AML-193 (cell line): Measurements from ENCODE around the gene USP15.
A peak's percentile ranks its signal among the peaks of the same experiment; 100 is the strongest.
"Not testable (repeated sequence)": the region's sequence is repeated elsewhere in the genome, so short reads cannot be mapped to it uniquely, and the experiment has no call there.

Source experiments
- DNase-seq, 2 experiments: peaks; one replicate each; lab custom pipeline; 2025; lab: John Stamatoyannopoulos, UW

USP15 gene

DNA sequence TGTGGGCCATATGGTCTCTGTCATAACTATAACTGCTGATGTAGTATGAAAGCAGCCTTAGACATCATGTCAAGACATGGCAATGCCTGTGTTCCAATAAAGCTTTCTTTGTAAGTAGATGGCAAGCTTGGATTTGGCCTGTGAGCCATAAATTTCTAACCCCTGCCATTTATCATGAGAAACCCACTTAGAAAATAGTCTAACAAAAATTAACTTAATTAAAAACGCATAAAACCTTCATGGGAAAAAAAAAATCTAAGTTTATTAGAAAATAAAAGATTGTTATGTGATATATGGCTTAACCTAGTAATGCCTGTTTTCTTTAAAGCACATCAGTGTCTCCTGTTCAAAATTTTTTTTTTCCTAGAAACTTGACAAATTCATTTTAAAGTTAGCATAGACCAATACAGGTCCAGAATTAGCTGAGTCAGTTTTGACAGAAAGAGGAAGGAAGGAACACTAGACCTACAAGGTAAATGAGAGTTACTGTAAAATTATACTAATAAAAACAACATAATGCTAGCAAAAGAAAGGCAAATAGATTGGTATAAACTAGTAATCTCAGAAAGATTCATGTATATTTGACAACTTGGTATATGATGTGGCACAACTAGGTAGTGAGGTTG lies 68.2 kb downstream of the USP15 start:
- DNase-seq: peak; percentile 11 to 38

DNA sequence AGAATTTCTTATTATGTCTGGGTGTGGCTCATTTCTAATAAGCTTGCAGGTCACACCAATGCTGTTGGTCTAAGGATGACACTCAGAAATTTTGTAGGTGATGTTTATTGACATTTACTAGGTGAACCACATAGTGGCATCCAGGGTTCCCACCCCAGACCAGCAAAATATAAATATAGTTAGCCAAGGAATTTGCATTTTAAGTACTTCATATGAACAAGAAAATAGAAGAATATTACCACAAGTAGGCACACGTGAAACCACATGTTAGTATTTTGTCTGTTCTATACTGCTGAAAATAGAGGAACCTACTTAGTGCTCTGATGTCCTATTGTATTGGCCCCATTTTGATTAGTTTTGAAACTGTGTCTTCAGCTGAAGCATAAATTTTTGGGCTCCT lies 71.1 kb downstream of the USP15 start:
- DNase-seq: no peak

DNA sequence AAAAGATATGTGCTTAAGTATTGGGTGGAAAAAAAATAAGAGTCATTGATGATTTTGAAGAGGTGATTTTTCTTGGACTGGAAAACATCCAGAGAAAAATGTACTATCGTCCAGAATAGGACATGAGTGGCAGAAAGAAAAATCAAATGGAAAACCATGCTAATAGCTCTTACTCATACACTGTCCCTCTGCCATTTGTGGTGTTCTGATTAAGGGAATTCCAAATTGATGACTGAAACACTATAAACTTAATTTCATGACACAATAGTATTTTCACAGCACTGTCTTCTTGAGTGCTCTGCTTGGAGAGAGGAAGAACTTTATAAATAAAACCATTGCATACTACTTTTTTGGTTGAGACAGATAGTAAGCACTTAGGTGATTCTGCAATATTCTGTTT lies 72.4 kb downstream of the USP15 start:
- DNase-seq: no peak

DNA sequence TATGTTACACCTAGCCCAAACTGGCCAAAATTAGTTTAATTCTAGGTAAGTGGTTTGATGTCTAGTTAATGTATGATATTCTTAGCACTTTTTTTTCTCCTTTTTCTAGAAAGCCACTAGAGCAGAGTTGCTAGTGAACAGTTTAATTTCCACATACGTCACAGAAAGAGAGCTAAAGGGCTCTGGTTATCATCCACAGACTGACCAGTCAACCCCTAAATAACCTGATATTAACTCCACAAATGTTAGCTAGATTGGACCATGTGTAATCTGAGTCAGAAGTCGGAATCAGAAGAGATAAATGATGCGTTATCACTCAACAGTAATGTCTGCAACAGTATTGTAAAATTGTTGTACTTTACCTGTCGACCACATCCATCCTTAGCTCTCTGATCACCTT lies 74.9 kb downstream of the USP15 start:
- DNase-seq: no peak

DNA sequence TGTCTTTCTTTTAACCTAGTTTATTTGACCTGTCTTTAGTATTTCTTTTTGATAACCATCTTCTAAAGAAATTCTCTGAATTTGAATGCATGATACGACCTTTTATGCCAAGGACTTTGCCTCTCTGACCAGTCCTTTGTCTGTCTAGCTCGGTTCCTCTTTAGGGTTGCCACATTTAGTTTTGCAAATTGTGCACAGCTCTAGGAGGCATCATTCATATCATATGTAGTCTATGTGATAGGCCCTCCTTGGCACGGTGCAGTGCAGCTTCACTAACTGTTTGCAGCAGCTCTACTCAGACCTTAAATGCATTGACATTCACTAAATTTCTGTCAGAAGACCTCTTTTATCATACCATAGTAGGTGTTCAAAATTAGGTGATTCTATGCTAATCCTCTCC lies 75.6 kb downstream of the USP15 start:
- no peak for DNase-seq

DNA sequence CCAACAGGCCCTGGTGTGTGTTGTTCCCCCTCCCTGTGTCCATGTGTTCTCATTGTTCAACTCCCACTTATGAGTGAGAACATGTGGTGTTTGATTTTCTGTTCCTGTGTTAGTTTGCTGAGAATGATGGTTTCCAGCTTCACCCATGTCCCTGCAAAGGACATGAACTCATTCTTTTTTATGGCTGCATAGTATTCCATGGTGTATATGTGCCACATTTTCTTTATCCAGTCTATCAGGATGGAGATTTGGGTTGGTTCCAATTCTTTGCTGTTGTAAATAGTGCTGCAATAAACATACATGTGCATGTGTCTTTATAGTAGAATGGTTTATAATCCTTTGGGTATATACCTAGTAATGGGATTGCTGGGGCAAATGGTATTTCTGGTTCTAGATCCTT lies 77.4 kb downstream of the USP15 start:
- not testable (repeated sequence) for DNase-seq

DNA sequence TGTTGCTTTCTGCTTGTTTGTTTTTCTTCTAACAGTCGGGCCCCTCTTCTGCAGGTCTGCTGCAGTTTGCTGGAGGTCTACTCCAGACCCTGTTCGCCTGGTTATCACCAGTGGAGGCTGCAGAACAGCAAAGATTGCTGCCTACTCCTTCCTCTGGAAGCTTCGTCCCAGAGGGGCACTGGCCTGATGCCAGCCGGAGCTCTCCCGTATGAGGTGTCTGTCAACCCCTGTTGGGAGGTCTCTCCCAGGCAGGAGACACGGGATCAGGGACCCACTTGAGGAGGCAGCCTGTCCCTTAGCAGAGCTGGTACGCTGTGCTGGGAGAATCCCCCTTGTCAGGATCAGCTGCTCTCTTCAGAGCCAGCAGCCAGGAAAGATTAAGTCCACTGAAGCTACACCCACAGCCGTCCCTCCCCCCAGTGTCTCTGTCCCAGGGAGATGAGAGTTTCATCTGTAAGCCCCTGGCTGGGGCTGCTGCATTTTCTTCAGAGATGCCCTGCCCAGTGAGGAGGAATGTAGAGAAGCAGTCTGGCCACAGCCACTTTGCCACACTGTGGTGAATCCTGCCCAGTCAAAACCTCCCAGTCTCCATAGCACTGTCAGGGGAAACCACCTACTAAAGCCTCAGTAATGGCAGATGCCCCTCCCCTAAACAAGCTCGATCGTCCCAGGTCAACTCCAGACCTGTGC lies 82.6 kb downstream of the USP15 start:
- not testable (repeated sequence) for DNase-seq

DNA sequence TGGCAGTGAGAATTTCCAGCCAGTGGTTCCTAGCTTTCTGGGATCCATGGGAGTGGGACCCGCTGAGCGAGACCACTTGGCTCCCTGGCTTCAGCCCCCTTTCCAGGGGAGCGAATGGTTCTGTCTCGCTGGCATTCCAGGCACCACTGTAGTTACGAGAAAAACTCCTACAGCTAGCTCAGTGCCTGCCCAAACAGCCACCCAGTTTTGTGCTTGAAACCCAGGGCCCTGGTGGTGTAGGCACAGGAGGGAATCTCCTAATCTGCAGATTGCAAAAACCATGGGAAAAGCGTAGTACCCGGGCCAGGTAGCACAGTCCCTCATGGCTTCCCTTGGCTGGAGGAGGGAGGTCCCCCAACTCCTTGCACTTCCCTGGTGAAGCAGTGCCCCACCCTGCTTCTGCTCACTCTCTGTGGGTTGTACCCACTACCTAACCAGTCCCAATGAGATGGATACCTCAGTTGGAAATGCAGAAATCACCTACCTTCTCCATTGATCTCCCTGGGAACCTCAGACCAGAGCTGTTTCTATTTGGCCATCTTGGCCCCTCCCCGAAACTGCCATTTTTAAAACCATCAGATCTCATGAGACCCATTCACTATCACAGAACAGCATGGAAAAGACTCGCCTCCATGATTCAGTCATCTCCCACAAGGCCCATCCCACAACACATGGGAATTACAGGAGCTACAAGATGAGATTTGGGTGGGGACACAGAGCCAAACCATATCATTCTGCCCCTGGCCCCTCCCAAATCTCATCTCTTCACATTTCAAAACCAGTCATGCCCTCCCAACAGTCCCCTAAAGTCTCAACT lies 83.3 kb downstream of the USP15 start:
- not testable (repeated sequence) for DNase-seq

DNA sequence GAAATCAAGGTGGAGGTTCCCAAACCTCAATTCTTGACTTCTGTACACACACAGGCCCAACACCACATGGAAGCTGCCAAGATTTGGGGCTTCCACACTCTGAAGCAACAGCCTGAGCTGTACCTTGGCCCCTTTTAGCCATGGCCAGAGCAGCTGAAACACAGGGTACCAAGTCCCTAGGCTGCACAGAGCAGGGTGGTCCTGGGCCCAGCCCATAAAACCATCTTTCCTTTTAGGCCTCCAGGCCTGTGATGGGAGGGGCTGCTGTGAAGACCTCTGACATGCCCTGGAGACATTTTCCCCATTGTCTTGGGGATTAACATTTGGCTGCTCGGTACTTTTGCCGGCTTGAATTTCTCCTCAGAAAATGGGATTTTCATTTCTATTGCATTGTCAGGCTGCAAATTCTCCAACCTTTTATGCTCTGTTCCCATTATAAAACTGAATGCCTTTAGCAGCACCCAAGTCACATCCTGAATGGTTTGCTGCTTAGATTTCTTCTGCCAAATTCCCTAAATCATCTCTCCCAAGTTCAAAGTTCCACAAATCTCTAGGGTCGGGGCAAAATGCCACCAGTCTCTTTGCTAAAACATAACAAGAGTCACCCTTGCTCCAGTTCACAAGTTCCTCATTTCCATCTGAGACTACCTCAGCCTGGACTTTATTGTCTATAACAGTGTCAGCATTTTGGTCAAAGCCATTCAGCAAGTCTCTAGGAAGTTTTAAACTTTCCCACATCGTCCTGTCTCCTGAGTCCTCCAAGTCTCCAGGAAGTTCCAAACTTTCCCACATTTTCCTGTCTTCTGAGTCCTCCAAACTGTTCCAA lies 84.7 kb downstream of the USP15 start:
- DNase-seq: not testable (repeated sequence)

DNA sequence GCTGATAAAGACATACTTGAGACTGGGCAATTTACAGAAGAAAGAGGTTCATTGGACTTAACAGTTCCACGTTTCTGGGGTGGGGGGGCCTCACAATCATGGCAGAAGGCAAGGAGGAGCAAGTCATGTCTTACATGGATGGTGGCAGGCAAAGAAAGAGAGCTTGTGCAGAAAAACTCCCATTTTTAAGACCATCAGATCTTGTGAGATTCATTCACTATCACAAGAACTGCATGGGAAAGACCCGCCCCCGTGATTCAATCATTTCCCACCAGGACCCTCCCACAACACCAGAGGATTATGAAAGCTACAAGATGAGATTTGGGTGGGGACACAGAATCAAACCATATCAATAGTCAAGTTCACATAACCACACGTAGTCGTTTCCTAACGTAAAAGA lies 85.5 kb downstream of the USP15 start:
- DNase-seq: no peak

DNA sequence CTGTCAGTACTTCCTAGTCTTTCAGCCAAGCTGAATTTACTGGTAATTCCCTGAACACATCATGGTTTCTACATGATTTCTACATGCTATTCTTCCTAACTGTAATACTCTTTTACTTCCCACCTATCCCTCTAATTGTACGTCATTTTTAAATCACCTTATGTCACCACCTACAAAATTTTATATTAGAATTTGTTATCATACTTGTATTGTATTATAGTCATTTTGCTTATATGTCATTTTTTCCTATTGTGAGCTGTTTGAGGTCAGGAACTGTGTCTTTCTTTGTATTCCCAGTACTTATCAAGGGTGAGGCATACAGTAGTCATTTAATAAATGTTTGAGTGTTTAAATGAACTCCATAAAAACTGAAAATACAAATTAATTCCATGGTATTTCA lies 86.6 kb downstream of the USP15 start:
- DNase-seq: no peak

DNA sequence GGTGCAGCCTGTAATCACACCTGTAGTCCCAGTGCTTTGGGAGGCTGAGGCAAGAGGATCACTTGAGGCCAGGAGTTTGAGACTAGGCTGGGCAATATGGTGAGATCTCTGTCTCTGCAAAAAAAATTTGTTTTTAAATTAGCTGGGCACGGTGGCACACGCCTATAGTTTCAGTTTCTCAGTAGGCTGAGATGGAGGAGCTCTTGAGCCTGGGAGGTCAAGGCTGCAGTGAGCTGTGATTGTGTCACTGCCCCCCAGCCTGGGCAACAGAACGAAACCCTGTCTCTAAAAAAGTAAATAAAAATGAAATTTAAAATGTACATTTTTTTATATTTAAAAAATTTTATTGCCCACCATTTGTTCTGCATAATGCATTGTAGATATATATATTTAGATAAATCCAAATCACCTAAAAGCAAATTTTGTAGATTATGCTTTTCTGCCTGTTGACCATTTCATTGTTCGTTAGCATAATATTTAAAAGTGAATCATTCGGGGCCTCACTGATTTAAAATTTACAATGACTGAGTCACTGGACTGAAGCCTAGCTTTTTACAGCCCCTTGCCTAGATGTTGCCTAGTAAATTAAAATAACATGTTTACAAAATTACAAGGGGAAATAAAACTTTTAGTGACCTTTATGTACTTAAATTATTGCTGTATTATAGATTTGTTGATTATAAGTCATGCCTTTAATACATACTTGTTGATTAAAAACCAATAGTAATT lies 87.9 kb downstream of the USP15 start:
- no peak for DNase-seq

DNA sequence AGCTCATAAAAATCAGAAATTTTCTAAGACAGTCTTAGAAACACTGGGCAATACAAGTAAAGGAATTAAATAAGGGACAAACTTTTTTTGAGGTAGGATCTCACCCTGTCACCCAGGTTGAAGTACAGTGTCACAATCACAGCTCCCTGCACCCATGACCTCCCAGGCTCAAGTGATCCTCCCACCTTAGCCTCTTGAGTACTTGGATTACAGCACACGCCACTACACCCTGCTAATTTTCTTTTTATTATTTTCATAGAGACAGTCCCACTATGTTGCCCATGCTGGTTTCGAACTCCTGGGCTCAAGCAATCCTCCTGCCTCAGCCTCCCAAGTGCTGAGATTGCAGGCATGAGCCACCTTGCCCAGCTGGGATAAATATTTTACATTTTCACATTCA lies 90.3 kb downstream of the USP15 start:
- DNase-seq: no peak

DNA sequence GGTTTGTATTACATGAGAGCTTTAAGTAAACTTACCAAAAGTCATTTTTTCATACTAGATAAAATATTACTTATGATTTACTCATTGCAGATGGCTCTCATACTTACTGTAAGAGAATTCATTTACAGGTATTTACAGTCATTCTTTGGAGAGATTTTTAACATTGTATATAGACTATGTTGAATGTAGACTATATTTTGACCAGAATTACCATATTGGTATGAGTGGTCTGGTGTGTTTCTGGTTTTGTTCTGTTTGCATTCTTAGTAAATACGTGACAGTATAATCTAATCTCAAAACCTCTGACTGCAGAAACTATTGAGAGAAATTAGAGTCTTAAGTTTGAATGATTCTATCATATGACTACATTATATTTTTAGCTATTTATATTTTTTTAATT lies 91.1 kb downstream of the USP15 start:
- DNase-seq: no peak

DNA sequence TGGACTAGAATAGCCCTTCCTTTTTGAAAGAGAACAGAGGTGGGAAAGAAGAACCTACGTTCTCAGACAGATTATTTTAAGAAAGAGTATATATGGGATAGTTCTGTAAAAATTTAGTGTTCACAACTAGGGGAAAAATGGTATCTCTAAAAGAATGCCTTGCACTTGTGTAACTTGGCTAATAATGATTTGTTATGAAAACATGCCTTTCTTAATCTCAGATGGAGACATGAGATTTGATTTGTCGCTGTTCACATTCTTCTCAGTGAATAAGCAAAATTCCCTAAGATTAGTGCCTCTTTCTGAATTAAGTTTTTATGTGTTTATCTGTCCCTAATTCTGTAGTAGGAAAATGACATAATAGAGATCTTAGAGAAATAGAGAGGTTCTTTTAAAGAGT lies 100.8 kb downstream of the USP15 start:
- no peak for DNase-seq

DNA sequence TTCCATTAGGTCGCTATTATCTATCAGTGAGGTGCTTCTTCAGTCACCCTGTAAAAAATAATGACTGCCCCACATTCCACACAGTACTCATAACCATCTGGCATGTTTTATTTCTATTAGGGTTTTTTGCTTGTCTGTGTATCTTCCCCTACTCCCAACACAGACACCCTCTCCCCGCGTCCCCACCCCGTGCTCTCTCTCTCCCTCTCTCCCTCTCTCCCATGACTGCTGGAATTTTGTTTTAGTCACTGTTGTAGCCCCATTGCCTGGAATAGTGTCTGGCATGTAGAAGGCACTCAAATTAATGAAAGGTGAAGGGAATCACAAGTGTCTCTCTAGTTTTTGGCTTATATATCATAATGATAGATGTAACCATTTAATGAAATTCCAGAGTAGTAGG lies 103.3 kb downstream of the USP15 start:
- DNase-seq: no peak

DNA sequence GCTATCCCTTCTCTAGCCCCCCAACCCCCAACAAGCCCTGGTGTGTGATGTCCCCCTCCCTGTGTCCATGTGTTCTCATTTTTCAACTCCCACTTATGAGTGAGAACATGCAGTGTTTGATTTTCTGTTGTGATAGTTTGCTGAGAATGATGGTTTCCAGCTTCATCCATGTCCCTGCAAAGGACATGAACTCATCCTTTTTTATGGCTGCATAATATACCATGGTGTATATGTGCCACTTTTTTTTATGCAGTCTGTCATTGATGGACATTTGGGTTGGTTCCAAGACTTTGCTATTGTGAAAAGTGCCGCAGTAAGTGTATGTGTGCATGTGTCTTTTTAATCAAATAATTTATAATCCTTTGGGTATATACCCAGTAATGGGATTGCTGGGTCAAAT lies 104.5 kb downstream of the USP15 start:
- DNase-seq: not testable (repeated sequence)

DNA sequence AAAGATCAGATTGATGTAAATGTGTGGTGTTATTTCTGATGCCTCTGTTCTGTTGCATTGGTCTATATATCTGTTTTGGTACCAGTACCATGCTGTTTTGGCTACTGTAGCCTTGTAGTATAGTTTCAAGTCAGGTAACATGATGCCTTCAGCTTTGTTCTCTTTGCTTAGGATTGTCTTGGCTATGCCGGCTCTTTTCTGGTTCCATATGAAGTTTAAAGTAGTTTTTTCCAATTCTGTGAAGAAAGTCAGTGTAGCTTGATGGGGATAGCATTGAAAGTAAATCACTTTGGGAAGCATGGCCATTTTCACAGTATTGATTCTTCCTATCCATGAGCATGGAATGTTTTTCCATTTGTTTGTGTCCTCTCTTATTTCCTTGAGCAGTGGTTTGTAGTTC lies 105.6 kb downstream of the USP15 start:
- not testable (repeated sequence) for DNase-seq

DNA sequence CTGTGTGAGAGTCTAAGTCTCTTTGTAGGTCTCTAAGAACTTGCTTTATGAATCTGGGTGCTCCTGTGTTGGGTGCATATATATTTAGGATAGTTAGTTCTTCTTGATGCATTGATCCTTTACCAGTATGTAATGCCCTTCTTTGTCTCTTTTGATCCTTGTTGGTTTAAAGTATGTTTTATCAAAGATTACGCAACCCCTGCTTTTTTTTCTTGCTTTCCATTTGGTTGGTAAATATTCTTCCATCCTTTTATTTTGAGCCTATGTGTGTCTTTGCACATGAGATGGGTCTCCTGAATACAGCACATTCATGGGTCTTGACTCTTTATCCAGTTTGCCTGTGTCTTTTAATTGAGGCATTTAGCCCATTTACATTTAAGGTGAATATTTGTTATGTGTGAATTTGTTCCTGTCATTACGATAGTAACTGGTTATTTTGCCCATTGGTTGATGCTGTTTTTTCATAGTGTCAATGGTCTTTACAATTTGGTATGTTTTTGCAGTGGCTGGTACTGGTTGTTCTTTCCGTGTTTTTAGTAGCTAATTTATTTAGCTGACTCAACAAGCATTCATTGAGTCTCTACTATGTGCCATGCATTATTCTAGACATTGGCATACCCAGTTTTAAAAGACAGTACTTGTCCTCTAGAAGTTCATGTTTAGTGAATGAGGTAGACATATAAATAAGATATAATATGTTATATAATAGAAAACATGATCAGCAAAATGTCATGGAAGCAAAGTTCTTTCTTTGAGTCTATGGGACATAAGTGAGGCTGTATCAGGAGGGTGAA lies 108.4 kb downstream of the USP15 start:
- DNase-seq: not testable (repeated sequence)

DNA sequence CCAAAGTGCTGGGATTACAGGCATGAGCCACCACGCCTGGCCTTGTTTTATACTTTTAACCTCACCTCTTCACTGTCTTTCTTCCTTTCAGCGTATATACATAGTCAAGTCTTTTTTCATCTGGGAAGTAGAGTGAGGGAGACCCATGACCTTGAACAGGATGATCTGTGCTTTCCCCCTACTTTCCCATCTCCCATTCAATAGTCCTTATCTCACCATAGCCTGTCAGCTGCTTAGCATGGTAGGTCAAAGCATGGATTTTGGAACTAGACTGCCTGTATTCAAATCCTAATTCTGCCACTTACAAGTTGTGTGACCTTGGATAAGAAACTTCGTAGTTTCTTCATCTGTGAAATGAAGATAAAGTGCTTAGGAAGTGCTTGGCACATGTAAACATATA lies 110.0 kb downstream of the USP15 start:
- DNase-seq: no peak

DNA sequence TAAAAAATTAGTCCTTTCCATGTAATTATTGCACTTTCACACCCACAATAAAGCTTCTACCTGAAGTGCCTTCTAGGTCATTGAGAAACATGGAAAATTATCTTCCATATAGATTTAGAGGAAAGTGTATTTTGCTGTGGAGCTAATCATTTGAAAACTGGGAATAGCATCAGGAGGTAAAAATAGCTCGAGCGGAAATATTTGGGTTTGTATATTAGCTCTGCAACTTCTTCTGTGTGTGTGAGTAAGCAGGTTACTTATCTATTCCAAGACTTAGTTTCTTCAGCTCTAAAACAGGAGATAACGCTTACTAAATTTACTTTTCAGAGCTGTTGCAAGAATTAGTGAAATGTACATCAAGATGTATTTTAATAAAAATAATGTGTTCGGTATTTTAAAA lies 111.5 kb downstream of the USP15 start:
- DNase-seq: no peak
